Measurements from ENCODE around the gene DEPDC5. TPM values are rescaled to one million over a fixed set of nuclear protein-coding genes. Genes with fewer than 3 reads are reported as not detected.

The DEPDC5 gene
- total RNA-seq, 1 donor = 15.2 TPM

- no peaks in the 10 kb centered on the region for H3K79me2 ChIP-seq (ENCODE audit: insufficient read depth, low read length)
- TF ChIP-seq, protein P1, sequence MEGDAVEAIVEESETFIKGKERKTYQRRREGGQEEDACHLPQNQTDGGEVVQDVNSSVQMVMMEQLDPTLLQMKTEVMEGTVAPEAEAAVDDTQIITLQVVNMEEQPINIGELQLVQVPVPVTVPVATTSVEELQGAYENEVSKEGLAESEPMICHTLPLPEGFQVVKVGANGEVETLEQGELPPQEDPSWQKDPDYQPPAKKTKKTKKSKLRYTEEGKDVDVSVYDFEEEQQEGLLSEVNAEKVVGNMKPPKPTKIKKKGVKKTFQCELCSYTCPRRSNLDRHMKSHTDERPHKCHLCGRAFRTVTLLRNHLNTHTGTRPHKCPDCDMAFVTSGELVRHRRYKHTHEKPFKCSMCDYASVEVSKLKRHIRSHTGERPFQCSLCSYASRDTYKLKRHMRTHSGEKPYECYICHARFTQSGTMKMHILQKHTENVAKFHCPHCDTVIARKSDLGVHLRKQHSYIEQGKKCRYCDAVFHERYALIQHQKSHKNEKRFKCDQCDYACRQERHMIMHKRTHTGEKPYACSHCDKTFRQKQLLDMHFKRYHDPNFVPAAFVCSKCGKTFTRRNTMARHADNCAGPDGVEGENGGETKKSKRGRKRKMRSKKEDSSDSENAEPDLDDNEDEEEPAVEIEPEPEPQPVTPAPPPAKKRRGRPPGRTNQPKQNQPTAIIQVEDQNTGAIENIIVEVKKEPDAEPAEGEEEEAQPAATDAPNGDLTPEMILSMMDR (IDR thresholded peaks at IDR 0.05; ENCODE audit: extremely low read depth, low read depth, low read length) = no peak
- no peak overlapping the region for H2AFZ ChIP-seq (ENCODE audit: low read length)
- H3K4me2 ChIP-seq (ENCODE audit: insufficient read depth, low read length) = no peak overlapping the region
- DNase-seq (ENCODE audit: insufficient read length, low spot score, missing footprints) = no peak
- no peaks in the 10 kb centered on the region for H3K9me3 ChIP-seq (ENCODE audit: low read depth, low read length)
- no peak overlapping the region for H3K27ac ChIP-seq (ENCODE audit: low read depth, low read length)
- peaks cover 20% of the 10 kb centered on the region for H3K36me3 ChIP-seq (ENCODE audit: insufficient read depth, low read length)
- H3K27me3 ChIP-seq (ENCODE audit: insufficient read depth, low read length) = no peaks in the 10 kb centered on the region
- H4K20me1 ChIP-seq (ENCODE audit: insufficient read depth, low read length) = no peaks in the 10 kb centered on the region
- peaks cover 19% of the 10 kb centered on the region for H3K4me1 ChIP-seq (ENCODE audit: insufficient read depth, low read length)
- H3K4me3 ChIP-seq (ENCODE audit: insufficient read depth, low read length) = no peak overlapping the region
Measured at GRCh38 chr22:31826443-31826842, 72.6 kb downstream of the DEPDC5 start.

DNA sequence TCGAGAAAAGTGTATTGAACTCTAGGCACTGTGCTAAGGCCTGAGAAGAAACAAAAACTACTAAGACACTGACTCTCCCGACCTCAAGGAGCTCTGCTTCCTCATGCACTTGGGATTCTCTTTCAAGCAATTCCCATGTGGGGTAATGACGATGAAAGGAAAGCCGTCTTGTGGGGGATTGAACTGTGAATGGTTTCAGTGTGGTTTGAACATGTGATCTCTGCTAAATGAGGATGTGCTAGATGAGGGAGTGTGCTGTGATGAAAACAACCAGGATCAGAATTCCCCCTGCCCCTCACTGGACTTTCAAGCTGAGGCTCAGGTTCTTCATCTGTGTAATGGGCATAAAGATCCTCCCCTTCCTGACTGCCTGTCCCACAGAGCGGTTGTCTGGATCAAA lies 74.9 kb downstream of the DEPDC5 start:
- no peak for DNase-seq (ENCODE audit: insufficient read length, low spot score, missing footprints)
- H3K27ac ChIP-seq (ENCODE audit: low read depth, low read length) = peak overlapping the region; percentile 66
- H3K9me3 ChIP-seq (ENCODE audit: low read depth, low read length) = no peaks in the 10 kb centered on the region
- peaks cover 19% of the 10 kb centered on the region for H3K4me1 ChIP-seq (ENCODE audit: insufficient read depth, low read length)
- H3K4me3 ChIP-seq (ENCODE audit: insufficient read depth, low read length) = no peak overlapping the region
- H3K79me2 ChIP-seq (ENCODE audit: insufficient read depth, low read length) = no peaks in the 10 kb centered on the region
- TF ChIP-seq, protein P1 (IDR thresholded peaks at IDR 0.05; ENCODE audit: extremely low read depth, low read depth, low read length) = no peak
- H3K27me3 ChIP-seq (ENCODE audit: insufficient read depth, low read length) = no peaks in the 10 kb centered on the region
- H3K36me3 ChIP-seq (ENCODE audit: insufficient read depth, low read length) = peaks cover 4% of the 10 kb centered on the region
- no peak overlapping the region for H2AFZ ChIP-seq (ENCODE audit: low read length)
- no peak overlapping the region for H3K4me2 ChIP-seq (ENCODE audit: insufficient read depth, low read length)
- no peaks in the 10 kb centered on the region for H4K20me1 ChIP-seq (ENCODE audit: insufficient read depth, low read length)

DNA sequence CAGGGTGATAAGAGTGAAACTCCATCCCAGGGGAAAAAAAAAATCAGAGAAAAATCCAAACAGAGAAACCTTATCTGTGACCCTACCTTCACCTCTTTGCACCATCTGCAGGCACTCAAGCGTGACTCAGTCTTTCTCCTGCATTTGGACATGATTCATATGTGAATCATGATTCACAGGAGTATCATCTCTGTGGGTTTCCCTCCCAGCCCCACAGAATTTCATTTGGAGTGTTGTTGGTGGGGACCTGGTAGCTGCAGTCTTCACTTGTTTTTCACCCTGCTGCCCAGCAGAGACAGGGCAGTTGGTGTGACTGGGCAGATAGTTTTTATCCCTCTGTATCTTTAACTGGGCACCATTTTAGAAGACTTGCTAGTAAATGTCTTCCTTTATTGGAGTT lies 75.7 kb downstream of the DEPDC5 start:
- Histone ChIP-seq H3K9me3 (ENCODE audit: low read depth, low read length) (no peaks in the 10 kb centered on the region), H3K27ac (ENCODE audit: low read depth, low read length) (peak overlapping the region; percentile 66), H4K20me1 (ENCODE audit: insufficient read depth, low read length) (no peaks in the 10 kb centered on the region), H3K4me2 (ENCODE audit: insufficient read depth, low read length) (peak overlapping the region; percentile 30), H3K27me3 (ENCODE audit: insufficient read depth, low read length) (no peaks in the 10 kb centered on the region), H3K4me1 (ENCODE audit: insufficient read depth, low read length) (peaks cover 19% of the 10 kb centered on the region), H3K4me3 (ENCODE audit: insufficient read depth, low read length) (no peak overlapping the region), H3K79me2 (ENCODE audit: insufficient read depth, low read length) (no peaks in the 10 kb centered on the region), H2AFZ (ENCODE audit: low read length) (no peak overlapping the region), H3K36me3 (ENCODE audit: insufficient read depth, low read length) (peaks cover 4% of the 10 kb centered on the region)
- TF ChIP-seq, protein P1 (IDR thresholded peaks at IDR 0.05; ENCODE audit: extremely low read depth, low read depth, low read length) = no peak
- DNase-seq (ENCODE audit: insufficient read length, low spot score, missing footprints) = peak; percentile 74

- Histone ChIP-seq H3K79me2 (ENCODE audit: insufficient read depth, low read length) (no peaks in the 10 kb centered on the region), H2AFZ (ENCODE audit: low read length) (no peak overlapping the region), H4K20me1 (ENCODE audit: insufficient read depth, low read length) (no peaks in the 10 kb centered on the region), H3K4me2 (ENCODE audit: insufficient read depth, low read length) (no peak overlapping the region), H3K27me3 (ENCODE audit: insufficient read depth, low read length) (no peaks in the 10 kb centered on the region), H3K27ac (ENCODE audit: low read depth, low read length) (no peak overlapping the region), H3K9me3 (ENCODE audit: low read depth, low read length) (no peaks in the 10 kb centered on the region), H3K4me1 (ENCODE audit: insufficient read depth, low read length) (peaks cover 19% of the 10 kb centered on the region), H3K4me3 (ENCODE audit: insufficient read depth, low read length) (no peak overlapping the region), H3K36me3 (ENCODE audit: insufficient read depth, low read length) (peaks cover 4% of the 10 kb centered on the region)
- TF ChIP-seq, protein P1 (IDR thresholded peaks at IDR 0.05; ENCODE audit: extremely low read depth, low read depth, low read length) = no peak
- DNase-seq (ENCODE audit: insufficient read length, low spot score, missing footprints) = no peak
Measured at GRCh38 chr22:31830721-31831070, 76.9 kb downstream of the DEPDC5 start.

Measured in osteoblast (primary cell).